GM12878 (cell line): ENCODE results near the gene CEP68. TPM values are rescaled to one million over a fixed set of nuclear protein-coding genes. Genes with fewer than 3 reads are reported as not detected.

ENCODE experiments used
- ATAC-seq: fragments of 200-7000 bp; cut with Tn5 transposase; 3 replicates; pipeline ENCODE4 v1.9.1; 2020; ENCODE audit warnings: mild to moderate bottlenecking, moderate library complexity
- BruUV-seq: library from RNA; stranded (reverse); fragments of 400-500 nt; replicated peaks from 2 replicates; lab custom pipeline; 2021; lab: Mats Ljungman, UMichigan
- CTCF ChIA-PET: fragments of 300-600 bp; sonication (Branson Sonifier 250); formaldehyde crosslinking; extraction: SDS; loops from one replicate; lab custom pipeline; 2021; ENCODE audit warnings: inconsistent platforms; lab: Yijun Ruan, JAX
- POLR2A ChIA-PET: fragments of 350-600 bp; formaldehyde crosslinking; extraction: SDS; loops from one replicate; lab custom pipeline; 2021; ENCODE audit warnings: inconsistent platforms; lab: Charles Lee
- RAD21 ChIA-PET: fragments of 300-600 bp; sonication (Branson Sonifier 250); formaldehyde crosslinking; loops from one replicate; lab custom pipeline; 2023; ENCODE audit warnings: antibody characterized with exemption; ENCODE audit not compliant: unreplicated experiment; lab: Charles Lee
- SMC1A ChIA-PET: fragments of 300-600 bp; sonication (Branson Sonifier 250); formaldehyde crosslinking; loops from one replicate; lab custom pipeline; 2023; ENCODE audit not compliant: unreplicated experiment, uncharacterized antibody; lab: Charles Lee
- DNase-seq: peaks from one replicate; pipeline ENCODE4 v3.0.0-alpha.2; 2011; ENCODE audit warnings: low read depth, low spot score
- FAIRE-seq: peaks from 3 replicates; lab custom pipeline; 2011; peaks lifted over from hg19 to GRCh38; lab: Jason Lieb, UNC
- H2AFZ ChIP-seq: 2 replicates; pipeline ENCODE4 v1.6.0; 2011; ENCODE audit warnings: low read depth, low read length, control low read depth; ENCODE audit not compliant: control insufficient read depth
- H3K27ac ChIP-seq: 2 replicates; pipeline ENCODE4 v1.5.1; 2011; ENCODE audit warnings: control low read depth; ENCODE audit not compliant: control insufficient read depth, insufficient read depth
- H3K27me3 ChIP-seq, 2 experiments: replicated peaks in 1 of 2; 2 replicates each; pipeline versions ENCODE4 v1.6.0 to v1.6.1; 2011; ENCODE audit warnings: low read length in 1 of 2; ENCODE audit not compliant: control insufficient read depth in 2 of 2, insufficient read depth in 2 of 2
- H3K36me3 ChIP-seq, 2 experiments: 2 replicates each; pipeline ENCODE4 v1.5.1; 2011; ENCODE audit warnings: low read length in 1 of 2; ENCODE audit not compliant: control insufficient read depth in 2 of 2, insufficient read depth in 2 of 2
- H3K4me1 ChIP-seq: 2 replicates; pipeline ENCODE4 v1.6.1; 2011; ENCODE audit warnings: mild to moderate bottlenecking, low read length, moderate library complexity, mixed read lengths; ENCODE audit not compliant: control insufficient read depth, insufficient read depth
- H3K4me2 ChIP-seq: 2 replicates; pipeline ENCODE4 v1.6.0; 2011; ENCODE audit warnings: control low read depth; ENCODE audit not compliant: control insufficient read depth, insufficient read depth
- H3K4me3 ChIP-seq: fragments of 200-600 bp; sonication (generic); 2 replicates; pipeline ENCODE4 v1.5.1; 2016
- H3K79me2 ChIP-seq: 2 replicates; pipeline ENCODE4 v1.6.0; 2011; ENCODE audit warnings: low read length; ENCODE audit not compliant: control insufficient read depth, insufficient read depth
- H3K9ac ChIP-seq: 2 replicates; pipeline ENCODE4 v1.8.0; 2011; ENCODE audit warnings: low read length, control low read depth, mixed read lengths; ENCODE audit not compliant: control insufficient read depth, insufficient read depth
- H3K9me3 ChIP-seq: replicated peaks from 3 replicates; pipeline ENCODE4 v1.5.1; 2011; ENCODE audit warnings: mild to moderate bottlenecking, low read length; ENCODE audit not compliant: control insufficient read depth, insufficient read depth
- H4K20me1 ChIP-seq: 2 replicates; pipeline ENCODE4 v1.6.0; 2011; ENCODE audit not compliant: control insufficient read depth, insufficient read depth
- ASH2L ChIP-seq: fragments of 300-600, 200-600 bp; sonication (generic); IDR thresholded peaks from 2 replicates; pipeline ENCODE4 v1.6.1; 2017; ENCODE audit warnings: low read depth, mild to moderate bottlenecking, borderline replicate concordance
- HDGF ChIP-seq: fragments of 450-650 bp; IDR thresholded peaks from 2 replicates; pipeline ENCODE4 v1.6.1; 2016; ENCODE audit warnings: antibody characterized with exemption
- IRF5 ChIP-seq: fragments of 450-650 bp; IDR thresholded peaks from 2 replicates; pipeline ENCODE4 v1.6.1; 2017; ENCODE audit warnings: borderline replicate concordance
- LARP7 ChIP-seq: fragments of 450-650 bp; IDR thresholded peaks from 2 replicates; pipeline ENCODE4 v1.6.1; 2017; ENCODE audit warnings: mild to moderate bottlenecking
- MEF2A ChIP-seq: IDR thresholded peaks from 2 replicates; pipeline ENCODE4 v1.6.1; 2011; ENCODE audit warnings: low read depth, mild to moderate bottlenecking, low read length, moderate library complexity; ENCODE audit not compliant: insufficient read depth
- NFYA ChIP-seq: IDR thresholded peaks from 2 replicates; pipeline ENCODE4 v1.6.1; 2011; ENCODE audit warnings: low read depth, mild to moderate bottlenecking, low read length, improper control_type of control experiment, borderline replicate concordance
- NR2F1 ChIP-seq: fragments of 450-650 bp; conservative IDR thresholded peaks from 2 replicates; pipeline ENCODE4 v1.6.1; 2017; ENCODE audit warnings: mild to moderate bottlenecking
- POLR2AphosphoS5 ChIP-seq: IDR thresholded peaks from 2 replicates; pipeline ENCODE4 v1.6.1; 2011; ENCODE audit warnings: mild to moderate bottlenecking, low read length, inconsistent platforms
- PRDM15 ChIP-seq: fragments of 450-650 bp; formaldehyde crosslinking; IDR thresholded peaks from 2 replicates; pipeline ENCODE4 v1.4.0; 2020; ENCODE audit warnings: mild to moderate bottlenecking, moderate library complexity
- RAD21 ChIP-seq: IDR thresholded peaks from 2 replicates; pipeline ENCODE4 v1.6.1; 2011; ENCODE audit warnings: mild to moderate bottlenecking, low read depth, low read length, moderate library complexity; ENCODE audit not compliant: insufficient read depth
- SMAD5 ChIP-seq: IDR thresholded peaks from 2 replicates; pipeline ENCODE4 v1.6.1; 2016; ENCODE audit warnings: antibody characterized with exemption, low read depth
- SRF ChIP-seq, 2 experiments: IDR thresholded peaks; 2 replicates each; pipeline ENCODE4 v1.6.1; 2011; ENCODE audit warnings: low read depth in 2 of 2, low read length in 2 of 2, mild to moderate bottlenecking in 1 of 2, moderate library complexity in 1 of 2
- USF1 ChIP-seq: IDR thresholded peaks from 2 replicates; pipeline ENCODE4 v1.6.1; 2011; ENCODE audit warnings: borderline replicate concordance, low read depth, mild to moderate bottlenecking, moderate library complexity, mixed read lengths, low read length; ENCODE audit not compliant: insufficient read depth; ENCODE audit errors: extremely low read length
- ZBED1 ChIP-seq: IDR thresholded peaks from 2 replicates; pipeline ENCODE4 v1.6.1; 2016; ENCODE audit warnings: borderline replicate concordance
- WGBS: methylation state at CpG from one replicate; pipeline ENCODE4 v1.1.6; 2016; ENCODE audit warnings: low lambda C conversion rate; ENCODE audit not compliant: insufficient replicate concordance, insufficient coverage; ENCODE audit errors: missing lambda C conversion rate; 5-methylcytosine and 5-hydroxymethylcytosine counted together
- in situ Hi-C: fragments of 300-500 bp; cut with MboI; formaldehyde crosslinking; loops from 9 replicates; pipeline ENCODE4 v1.14.3; 2018; ENCODE audit warnings: mixed read lengths
- intact Hi-C: fragments of 100-400 bp; cut with micrococcal nuclease; formaldehyde crosslinking; loops from one replicate; pipeline ENCODE4 v1.14.2; 2022; ENCODE audit not compliant: unreplicated experiment
- polyA plus RNA-seq, 11 experiments: library from polyadenylated mRNA; depleted of rRNA in 4 of 11; unstranded in 6 of 11; stranded (reverse) in 5 of 11; fragments of >200 nt; fragmentation: Nextera tagmentation in 4 of 11; fragmentation: Illumina TruSeq in 1 of 11; extraction: Ambion mirVana in 4 of 11; extraction: Trizol in 1 of 11; gene quantifications; 1 replicate in 1 of 11; 2 replicates in 10 of 11; pipeline versions ENCODE4 v1.2.1 to v1.2.3, GENCODE V29; 2011 to 2016; ENCODE audit warnings: inconsistent platforms in 2 of 11, missing spikeins in 2 of 11, low read depth in 1 of 11
- total RNA-seq, 4 experiments: library from RNA; depleted of rRNA in 3 of 4; stranded (reverse); fragments of >200 nt in 3 of 4; fragmentation: Illumina TruSeq in 1 of 4; extraction: Trizol in 1 of 4; gene quantifications; 2 replicates each; pipeline versions ENCODE4 v1.2.1 to v1.2.3, GENCODE V29; 2013 to 2021
- TF ChIP-seq, protein P1 (sequence below): IDR thresholded peaks from 2 replicates; pipeline ENCODE4 v1.6.1; 2012; ENCODE audit warnings: low read depth, low read length, improper control_type of control experiment
- TF ChIP-seq, protein P2 (sequence below): IDR thresholded peaks from 2 replicates; pipeline ENCODE4 v1.6.1; 2011; ENCODE audit warnings: low read depth, low read length, improper control_type of control experiment, borderline replicate concordance

Gene CEP68
- total and polyA plus RNA-seq, 10 of the 15 experiments (the other 5 are each of a cell fraction or from before 2014, with no cell fraction given) = 1.1 to 11.1 (median 7.4) TPM

DNA sequence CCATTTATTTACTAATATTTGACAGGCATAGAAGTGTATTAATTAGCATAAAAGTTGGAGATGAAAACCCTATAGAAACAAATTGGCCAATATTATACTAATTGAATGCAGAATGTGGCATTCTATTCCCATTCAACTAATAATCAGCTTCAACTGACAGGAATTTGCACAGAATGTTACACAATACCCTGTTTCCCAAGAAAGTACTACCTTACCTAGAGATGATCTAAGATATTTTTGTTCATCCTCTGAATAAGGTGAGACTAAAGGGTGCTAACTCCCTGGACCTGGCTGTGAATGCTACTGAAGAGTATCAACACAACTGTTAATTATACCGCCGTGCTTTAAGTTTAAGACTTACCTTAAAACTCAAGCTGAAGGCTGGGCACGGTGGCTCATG, 28.9 kb downstream of the CEP68 start:
- intact Hi-C loops = no loop called here
- H3K4me3 ChIP-seq = no peak overlapping the region
- no peak overlapping the region for H3K27ac ChIP-seq
- POLR2A ChIA-PET = no interaction called here
- SMC1A ChIA-PET = interaction anchor here (0.9 to 1.5 kb wide), 6 partner anchors 11 to 56 kb away, joined by 3 to 8 read pairs (median 4); partner anchors contain the start of gene RAB1A
- DNase-seq (no peak), FAIRE-seq (no peak), ATAC-seq (no peak)
- H3K4me2 ChIP-seq = no peak overlapping the region
- H3K27me3 ChIP-seq = no peaks in the 10 kb centered on the region
- 100% methylated on average over 3 of the region's 3 CpGs for WGBS
- no peaks in the 10 kb centered on the region for H3K79me2 ChIP-seq
- no TSS peak for BruUV-seq
- in situ Hi-C loops = no loop called here
- peaks cover 15 to 29% of the 10 kb centered on the region in 2 experiments for H3K36me3 ChIP-seq
- no peak overlapping the region for H2AFZ ChIP-seq
- no peaks in the 10 kb centered on the region for H3K9me3 ChIP-seq
- CTCF ChIA-PET = interaction anchor here (0.9 to 2.2 kb wide), 5 partner anchors 20 to 102 kb away, joined by 3 to 12 read pairs (median 8); partner anchors contain the start of gene RAB1A
- H3K9ac ChIP-seq = no peak overlapping the region
- H3K4me1 ChIP-seq = no peaks in the 10 kb centered on the region
- RAD21 ChIA-PET = no interaction called here
- no peaks in the 10 kb centered on the region for H4K20me1 ChIP-seq
- no peak for TF ChIP-seq NR2F1
- TF ChIP-seq RAD21 = no peak
- no peak for TF ChIP-seq MEF2A
- TF ChIP-seq ASH2L = no peak
- no peak for TF ChIP-seq SMAD5
- TF ChIP-seq, protein P1, sequence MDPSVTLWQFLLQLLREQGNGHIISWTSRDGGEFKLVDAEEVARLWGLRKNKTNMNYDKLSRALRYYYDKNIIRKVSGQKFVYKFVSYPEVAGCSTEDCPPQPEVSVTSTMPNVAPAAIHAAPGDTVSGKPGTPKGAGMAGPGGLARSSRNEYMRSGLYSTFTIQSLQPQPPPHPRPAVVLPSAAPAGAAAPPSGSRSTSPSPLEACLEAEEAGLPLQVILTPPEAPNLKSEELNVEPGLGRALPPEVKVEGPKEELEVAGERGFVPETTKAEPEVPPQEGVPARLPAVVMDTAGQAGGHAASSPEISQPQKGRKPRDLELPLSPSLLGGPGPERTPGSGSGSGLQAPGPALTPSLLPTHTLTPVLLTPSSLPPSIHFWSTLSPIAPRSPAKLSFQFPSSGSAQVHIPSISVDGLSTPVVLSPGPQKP = no peak
- no peak for TF ChIP-seq HDGF
- TF ChIP-seq LARP7 = no peak
- TF ChIP-seq ZBED1 = no peak
- no peak for TF ChIP-seq USF1
- no peak for TF ChIP-seq POLR2AphosphoS5
- no peak for TF ChIP-seq IRF5
- no peak for TF ChIP-seq PRDM15 (CRISPR knock-in tag)
- TF ChIP-seq, protein P2, sequence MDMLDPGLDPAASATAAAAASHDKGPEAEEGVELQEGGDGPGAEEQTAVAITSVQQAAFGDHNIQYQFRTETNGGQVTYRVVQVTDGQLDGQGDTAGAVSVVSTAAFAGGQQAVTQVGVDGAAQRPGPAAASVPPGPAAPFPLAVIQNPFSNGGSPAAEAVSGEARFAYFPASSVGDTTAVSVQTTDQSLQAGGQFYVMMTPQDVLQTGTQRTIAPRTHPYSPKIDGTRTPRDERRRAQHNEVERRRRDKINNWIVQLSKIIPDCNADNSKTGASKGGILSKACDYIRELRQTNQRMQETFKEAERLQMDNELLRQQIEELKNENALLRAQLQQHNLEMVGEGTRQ = no peak
- no peak for TF ChIP-seq NFYA
- no peak for TF ChIP-seq SRF (IDR thresholded peaks at IDR 0.05; ENCODE audit: low read depth in 2 of 2, low read length in 2 of 2)
